Activated CD4-positive, alpha-beta T cell treated with anti-CD3 and anti-CD28 coated beads, Interleukin-2, amount 10 ng/mL, durations not matched to agents 24 days and 14 days (primary cell): Measurements from ENCODE around the gene ASB13. TPM values are rescaled to one million over a fixed set of nuclear protein-coding genes. Genes with fewer than 3 reads are reported as not detected.

Experiments used
- DNase-seq: peaks from one replicate; pipeline ENCODE4 v3.0.0; 2022
- H3K27ac Mint-ChIP-seq: one replicate; pipeline ENCODE4 v1.8.0; 2022; ENCODE audit warnings: mild to moderate bottlenecking, mixed read lengths
- H3K27me3 Mint-ChIP-seq: one replicate; pipeline ENCODE4 v1.8.0; 2022; ENCODE audit warnings: mixed read lengths
- H3K36me3 Mint-ChIP-seq: one replicate; pipeline ENCODE4 v1.8.0; 2022; ENCODE audit warnings: low read depth, mild to moderate bottlenecking, mixed read lengths
- H3K4me1 Mint-ChIP-seq: one replicate; pipeline ENCODE4 v1.8.0; 2021; ENCODE audit warnings: mixed read lengths
- H3K4me3 Mint-ChIP-seq: one replicate; pipeline ENCODE4 v1.8.0; 2022; ENCODE audit warnings: mild to moderate bottlenecking, moderate library complexity, mixed read lengths
- H3K9me3 Mint-ChIP-seq: one replicate; pipeline ENCODE4 v1.8.0; 2021; ENCODE audit warnings: mixed read lengths
- intact Hi-C: fragments of 100-400 bp; cut with micrococcal nuclease; formaldehyde crosslinking; loops from one replicate; pipeline ENCODE4 v1.15.1; 2023
- total RNA-seq: library from RNA; stranded (reverse); gene quantifications from 2 replicates; pipeline ENCODE4 v1.2.3, GENCODE V29; 2022

The ASB13 gene
- 13.5 and 14.5 TPM in 2 replicates for total RNA-seq

DNA sequence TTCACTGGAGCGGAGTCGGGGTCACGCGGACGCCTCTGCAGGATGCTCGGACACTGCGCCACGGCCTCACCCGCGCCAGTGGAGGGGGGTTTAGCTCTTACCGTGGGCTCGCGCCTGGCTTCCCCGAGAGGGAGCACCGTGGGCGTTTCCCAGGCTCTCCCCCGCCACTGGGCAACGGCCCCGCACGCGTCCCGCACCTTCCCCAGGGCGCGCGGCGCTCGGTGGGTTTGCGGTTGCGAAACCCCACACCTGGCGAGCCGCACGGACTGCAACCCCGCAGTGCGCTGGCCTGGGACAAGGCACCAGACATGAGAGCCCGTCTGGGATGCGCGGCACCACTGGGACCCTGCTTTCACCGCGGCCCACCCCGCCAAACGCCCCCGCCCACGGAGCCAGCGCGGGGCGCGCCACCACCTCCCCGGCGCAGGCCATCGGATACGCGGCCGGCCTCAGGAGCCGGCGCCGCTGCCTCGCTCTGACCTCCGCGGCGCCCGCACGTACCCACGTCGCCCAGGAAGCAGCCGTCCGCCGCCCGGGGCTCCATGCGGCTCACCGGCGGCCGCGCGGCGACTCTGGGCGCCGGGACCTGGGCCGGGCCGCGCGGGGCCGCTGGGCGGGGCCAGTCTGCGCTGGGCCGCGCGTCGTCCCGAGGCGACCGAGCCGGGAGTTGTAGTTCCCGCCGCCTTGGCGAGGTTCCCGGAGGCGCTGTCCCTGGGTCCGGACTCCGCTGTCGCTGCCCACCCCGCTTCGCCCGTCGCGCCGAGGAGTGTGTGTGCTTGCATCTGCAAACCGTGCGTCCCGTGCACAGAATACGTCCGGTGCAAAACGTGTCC lies at the start of gene ASB13:
TSS of gene ASB13 (minus strand) at position 588 of the 833 bp plus-strand sequence. CDS start at position 544, 44 bp downstream.
- no peaks in the 10 kb centered on the region for H3K9me3 Mint-ChIP-seq
- H3K27me3 Mint-ChIP-seq: peaks cover 20% of the 10 kb centered on the region
- H3K4me3 Mint-ChIP-seq: peak within 1 kb of the TSS; percentile 88
- intact Hi-C loops: loop anchor here (1.0 kb wide), 1 partner anchor 18 kb away; the partner anchor contains the start of gene TASOR2
- H3K4me1 Mint-ChIP-seq: peaks cover 10% of the 10 kb centered on the region
- peak within 1 kb of the TSS; percentile 82 for H3K27ac Mint-ChIP-seq
- DNase-seq: peak; percentile 83
- H3K36me3 Mint-ChIP-seq: no peaks in the 10 kb centered on the region

- intact Hi-C loops: no loop called here
- no peak for DNase-seq
- no peaks in the 10 kb centered on the region for H3K9me3 Mint-ChIP-seq
- H3K27ac Mint-ChIP-seq: peak overlapping the region; percentile 34
- peaks cover 19% of the 10 kb centered on the region for H3K36me3 Mint-ChIP-seq
- H3K27me3 Mint-ChIP-seq: no peaks in the 10 kb centered on the region
- peak overlapping the region; percentile 76 for H3K4me3 Mint-ChIP-seq
- H3K4me1 Mint-ChIP-seq: peaks cover 38% of the 10 kb centered on the region
Measured at GRCh38 chr10:5711642-5712041, 45.2 kb upstream of the ASB13 start.

DNA sequence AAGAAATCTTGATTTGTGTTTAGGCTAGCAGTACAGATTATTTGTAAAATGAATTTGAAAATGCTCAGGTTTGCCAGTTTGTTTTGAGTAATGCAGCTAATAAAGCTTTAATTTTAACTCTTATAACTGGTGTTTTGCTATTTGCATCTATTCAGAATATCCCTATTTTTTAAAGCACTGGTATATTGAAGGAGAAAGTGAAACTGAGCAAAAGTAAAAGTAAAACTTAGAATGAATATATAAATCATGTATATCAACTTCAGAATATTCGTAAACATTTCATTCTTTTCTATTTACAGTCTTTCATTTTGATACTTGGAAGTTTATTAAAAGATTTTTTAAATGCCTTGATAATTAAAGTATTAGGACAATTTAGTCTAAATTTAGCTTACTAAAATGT lies 44.5 kb upstream of the ASB13 start:
- Mint-ChIP-seq H3K4me3 (peak overlapping the region; percentile 76), H3K36me3 (peaks cover 19% of the 10 kb centered on the region), H3K4me1 (peaks cover 38% of the 10 kb centered on the region), H3K27ac (no peak overlapping the region), H3K27me3 (no peaks in the 10 kb centered on the region), H3K9me3 (no peaks in the 10 kb centered on the region)
- intact Hi-C loops: no loop called here
- no peak for DNase-seq

- intact Hi-C loops: no loop called here
- Mint-ChIP-seq H3K4me3 (peak overlapping the region; percentile 41), H3K27ac (peak overlapping the region; percentile 5), H3K27me3 (no peaks in the 10 kb centered on the region), H3K4me1 (peaks cover 42% of the 10 kb centered on the region), H3K9me3 (no peaks in the 10 kb centered on the region), H3K36me3 (peaks cover 15% of the 10 kb centered on the region)
- DNase-seq: no peak
Measured at GRCh38 chr10:5709865-5710264, 43.5 kb upstream of the ASB13 start.

- no peak overlapping the region for H3K4me3 Mint-ChIP-seq
- intact Hi-C loops: no loop called here
- DNase-seq: no peak
- no peaks in the 10 kb centered on the region for H3K27me3 Mint-ChIP-seq
- H3K36me3 Mint-ChIP-seq: peaks cover 13% of the 10 kb centered on the region
- H3K4me1 Mint-ChIP-seq: peaks cover 45% of the 10 kb centered on the region
- H3K27ac Mint-ChIP-seq: no peak overlapping the region
- no peaks in the 10 kb centered on the region for H3K9me3 Mint-ChIP-seq
Measured at GRCh38 chr10:5708356-5708755, 42.0 kb upstream of the ASB13 start.

DNA sequence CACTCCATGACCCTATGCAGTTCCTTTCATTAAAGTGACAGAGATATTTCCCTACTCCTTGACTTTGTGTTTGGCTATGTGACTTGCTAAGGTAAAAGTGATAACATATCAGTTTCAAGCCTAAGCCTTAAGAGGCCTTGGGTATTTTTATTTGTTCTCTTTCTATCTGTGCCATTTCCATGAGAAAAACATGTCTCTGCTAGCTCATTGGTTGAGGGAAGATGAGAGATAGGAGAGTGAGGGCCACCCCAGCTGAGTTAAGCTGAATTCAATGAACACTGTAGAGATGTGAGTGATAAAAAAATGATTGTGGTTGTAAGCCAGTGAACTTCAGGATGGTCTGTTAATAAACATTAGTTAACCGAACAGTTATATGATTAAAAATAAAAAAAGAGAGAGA lies 31.7 kb upstream of the ASB13 start:
- intact Hi-C loops: no loop called here
- peaks cover 21% of the 10 kb centered on the region for H3K4me1 Mint-ChIP-seq

GRCh38 chr10:5697342-5697741 lies 30.9 kb upstream of the ASB13 start:
- intact Hi-C loops: no loop called here
- Mint-ChIP-seq H3K9me3 (no peaks in the 10 kb centered on the region), H3K4me1 (peaks cover 25% of the 10 kb centered on the region), H3K36me3 (no peaks in the 10 kb centered on the region), H3K27me3 (no peaks in the 10 kb centered on the region), H3K4me3 (no peak overlapping the region), H3K27ac (no peak overlapping the region)
- DNase-seq: no peak

More for the DNA sequence above, 31.7 kb upstream of the ASB13 start:
- H3K27me3 Mint-ChIP-seq: no peaks in the 10 kb centered on the region
- DNase-seq: no peak
- H3K4me3 Mint-ChIP-seq: no peak overlapping the region
- H3K36me3 Mint-ChIP-seq: no peaks in the 10 kb centered on the region
- no peaks in the 10 kb centered on the region for H3K9me3 Mint-ChIP-seq
- no peak overlapping the region for H3K27ac Mint-ChIP-seq

DNA sequence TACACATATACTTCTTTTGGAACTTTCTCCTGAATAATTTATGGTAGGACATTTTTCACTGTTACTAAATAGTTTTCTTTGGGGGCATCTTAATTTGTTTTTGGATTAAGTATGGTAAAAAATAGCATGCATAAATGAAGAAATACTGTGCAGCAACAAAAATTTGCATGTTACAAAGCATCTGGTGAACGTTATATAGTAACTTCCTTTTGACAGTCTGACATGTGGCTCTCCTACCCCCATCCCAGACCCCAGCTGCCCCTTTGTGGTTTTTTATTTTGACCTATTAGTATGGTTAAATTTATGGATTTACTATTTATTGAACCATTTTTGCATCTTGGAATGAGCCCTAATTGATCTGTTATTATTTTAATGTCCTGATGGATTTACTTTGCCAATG lies 28.2 kb upstream of the ASB13 start:
- intact Hi-C loops: loop anchor here (5.0 kb wide), 1 partner anchor 193 kb away; the partner anchor contains the start of gene ANKRD16
- Mint-ChIP-seq H3K4me3 (no peak overlapping the region), H3K36me3 (peaks cover 1% of the 10 kb centered on the region), H3K27ac (no peak overlapping the region), H3K4me1 (peaks cover 35% of the 10 kb centered on the region), H3K27me3 (no peaks in the 10 kb centered on the region), H3K9me3 (no peaks in the 10 kb centered on the region)
- DNase-seq: no peak

- H3K27ac Mint-ChIP-seq: peak overlapping the region; percentile 81
- peaks cover 4% of the 10 kb centered on the region for H3K36me3 Mint-ChIP-seq
- H3K27me3 Mint-ChIP-seq: no peaks in the 10 kb centered on the region
- peaks cover 42% of the 10 kb centered on the region for H3K4me1 Mint-ChIP-seq
- DNase-seq: peak; percentile 91
- intact Hi-C loops: loop anchor here (1.0 to 5.0 kb wide), 3 partner anchors 7 to 195 kb away; partner anchors contain the start of gene ANKRD16
- peak overlapping the region; percentile 83 for H3K4me3 Mint-ChIP-seq
- no peaks in the 10 kb centered on the region for H3K9me3 Mint-ChIP-seq
Measured at GRCh38 chr10:5692461-5693358, 26.3 kb upstream of the ASB13 start.

DNA sequence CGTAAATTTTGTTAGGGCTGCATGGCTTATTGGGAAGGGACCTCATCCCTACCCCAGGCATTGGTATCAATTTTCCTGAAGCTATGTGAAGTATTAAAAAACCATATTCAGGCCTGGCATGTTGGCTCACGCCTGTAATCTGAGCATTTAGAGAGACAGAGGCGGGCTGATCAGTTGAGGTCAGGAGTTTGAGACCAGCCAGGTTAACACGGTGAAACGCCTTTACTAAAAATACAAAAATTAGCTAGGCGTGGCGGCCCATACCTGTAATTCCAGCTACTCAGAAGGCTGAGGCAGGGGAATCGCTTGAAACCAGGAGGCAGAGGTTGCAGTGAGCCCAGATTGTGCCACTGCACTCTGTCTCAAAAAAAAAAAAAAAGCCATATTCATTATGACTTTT lies 25.4 kb upstream of the ASB13 start:
- Mint-ChIP-seq H3K4me3 (peak overlapping the region; percentile 83), H3K27ac (no peak overlapping the region)

DNA sequence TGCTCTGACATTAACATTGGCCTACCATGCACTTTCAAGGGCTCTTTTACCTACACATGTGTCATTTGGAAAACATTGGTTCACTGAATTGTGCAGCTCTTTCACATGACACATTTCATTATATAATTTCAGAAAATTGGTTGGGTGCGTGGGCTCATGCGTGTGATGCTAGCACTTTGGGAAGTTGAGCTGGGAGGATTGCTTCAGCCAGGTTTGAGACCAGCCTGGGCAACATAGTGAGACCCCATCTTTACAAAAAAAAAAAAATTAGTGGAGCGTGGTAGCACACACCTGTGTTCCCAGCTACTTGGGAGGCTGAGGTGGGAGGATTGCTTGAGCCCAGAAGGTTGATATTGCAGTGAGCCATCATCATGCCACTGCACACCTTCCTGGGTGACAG lies 22.2 kb upstream of the ASB13 start:
- peaks cover 19% of the 10 kb centered on the region for H3K36me3 Mint-ChIP-seq
- intact Hi-C loops: loop anchor here (5.0 kb wide), 2 partner anchors 74 to 184 kb away; no protein-coding TSS in a partner anchor
- peaks cover 52% of the 10 kb centered on the region for H3K4me1 Mint-ChIP-seq
- no peak overlapping the region for H3K27ac Mint-ChIP-seq
- peaks cover 1% of the 10 kb centered on the region for H3K27me3 Mint-ChIP-seq
- no peaks in the 10 kb centered on the region for H3K9me3 Mint-ChIP-seq
- no peak overlapping the region for H3K4me3 Mint-ChIP-seq
- DNase-seq: no peak

More for the DNA sequence above, 25.4 kb upstream of the ASB13 start:
- peaks cover 4% of the 10 kb centered on the region for H3K36me3 Mint-ChIP-seq
- intact Hi-C loops: loop anchor here (2.0 to 5.0 kb wide), 2 partner anchors 15 to 196 kb away; partner anchors contain the start of gene ANKRD16
- peaks cover 39% of the 10 kb centered on the region for H3K4me1 Mint-ChIP-seq
- no peaks in the 10 kb centered on the region for H3K27me3 Mint-ChIP-seq
- H3K9me3 Mint-ChIP-seq: no peaks in the 10 kb centered on the region
- no peak for DNase-seq

- Mint-ChIP-seq H3K27ac (peak overlapping the region; percentile 98), H3K27me3 (peaks cover 1% of the 10 kb centered on the region), H3K4me1 (peaks cover 47% of the 10 kb centered on the region), H3K4me3 (peak overlapping the region; percentile 99), H3K36me3 (peaks cover 19% of the 10 kb centered on the region), H3K9me3 (no peaks in the 10 kb centered on the region)
- intact Hi-C loops: loop anchor here (1.0 to 5.0 kb wide), 5 partner anchors 7 to 186 kb away; partner anchors contain the start of gene GDI2
- no peak for DNase-seq
Measured at GRCh38 chr10:5685764-5686240, 19.4 kb upstream of the ASB13 start.

- DNase-seq: peak; percentile 90
- Mint-ChIP-seq H3K27me3 (peaks cover 5% of the 10 kb centered on the region), H3K4me1 (peaks cover 47% of the 10 kb centered on the region)
Measured at GRCh38 chr10:5684971-5685763, 18.8 kb upstream of the ASB13 start.

More at GRCh38 chr10:5684971-5685763, 18.8 kb upstream of the ASB13 start:
- H3K4me3 Mint-ChIP-seq: peak overlapping the region; percentile 99
- peak overlapping the region; percentile 98 for H3K27ac Mint-ChIP-seq
- no peaks in the 10 kb centered on the region for H3K9me3 Mint-ChIP-seq
- peaks cover 17% of the 10 kb centered on the region for H3K36me3 Mint-ChIP-seq
- intact Hi-C loops: loop anchor here (1.0 to 5.0 kb wide), 8 partner anchors 8 to 238 kb away; partner anchors contain the start of genes ASB13 and GDI2
